OCI-LY7 (cell line): ENCODE results near the gene RAD51. TPM values are rescaled to one million over a fixed set of nuclear protein-coding genes. Genes with fewer than 3 reads are reported as not detected.
A peak's percentile ranks its signal among the peaks of the same experiment; 100 is the strongest.

Experiments
- BruUV-seq: library from RNA; stranded (reverse); fragments of 400-500 nt; replicated peaks from 2 replicates; lab custom pipeline; 2021; lab: Mats Ljungman, UMichigan
- CTCF ChIA-PET: fragments of 300-600 bp; sonication (Branson Sonifier 250); formaldehyde crosslinking; loops from one replicate; lab custom pipeline; 2022; ENCODE audit warnings: antibody characterized with exemption; ENCODE audit not compliant: unreplicated experiment; lab: Charles Lee
- POLR2A ChIA-PET: fragments of 300-600 bp; sonication (Branson Sonifier 250); formaldehyde crosslinking; loops from one replicate; lab custom pipeline; 2022; ENCODE audit warnings: antibody characterized with exemption; lab: Charles Lee
- DNase-seq: peaks from one replicate; pipeline ENCODE4 v3.0.0-alpha.2; 2015; ENCODE audit warnings: low spot score
- H2AFZ ChIP-seq: fragments of 200-600 bp; sonication (generic), shearing (Covaris generic); 2 replicates; pipeline ENCODE4 v1.6.1; 2014; ENCODE audit warnings: mild to moderate bottlenecking, antibody characterized with exemption, low read length, moderate library complexity
- H3K27ac ChIP-seq: fragments of 200-600 bp; sonication (generic); 2 replicates; pipeline ENCODE4 v1.5.1; 2014; ENCODE audit warnings: mixed run types, low read depth, mild to moderate bottlenecking, moderate library complexity, low read length, inconsistent platforms; ENCODE audit not compliant: poor library complexity, severe bottlenecking
- H3K36me3 ChIP-seq: fragments of 200-600 bp; sonication (generic); 2 replicates; pipeline ENCODE4 v1.6.1; 2014; ENCODE audit warnings: mild to moderate bottlenecking, antibody characterized with exemption, low read length, moderate library complexity, mixed read lengths; ENCODE audit not compliant: insufficient read depth
- H3K4me1 ChIP-seq: fragments of 200-600 bp; sonication (generic); 2 replicates; pipeline ENCODE4 v1.5.1; 2014; ENCODE audit warnings: mild to moderate bottlenecking, low read length; ENCODE audit not compliant: insufficient read depth, poor library complexity, severe bottlenecking
- H3K4me2 ChIP-seq: fragments of 200-600 bp; sonication (generic); 2 replicates; pipeline ENCODE4 v1.6.1; 2014; ENCODE audit warnings: mild to moderate bottlenecking, low read length
- H3K4me3 ChIP-seq: fragments of 200-600 bp; sonication (generic); 2 replicates; pipeline ENCODE4 v1.5.1; 2014; ENCODE audit warnings: mild to moderate bottlenecking, low read depth, low read length; ENCODE audit not compliant: poor library complexity, severe bottlenecking
- H3K79me2 ChIP-seq: fragments of 200-600 bp; sonication (generic); 2 replicates; pipeline ENCODE4 v1.6.1; 2016; ENCODE audit warnings: low read depth, mild to moderate bottlenecking, low read length, moderate library complexity, mixed read lengths; ENCODE audit not compliant: insufficient read depth
- H3K9me2 ChIP-seq: fragments of 200-600 bp; sonication (generic); 2 replicates; pipeline ENCODE4 v1.6.1; 2016; ENCODE audit warnings: mild to moderate bottlenecking, low read length, mixed read lengths; ENCODE audit not compliant: insufficient read depth
- H3K9me3 ChIP-seq: fragments of 200-600 bp; sonication (generic); 2 replicates; pipeline ENCODE4 v1.6.1; 2014; ENCODE audit warnings: mild to moderate bottlenecking, mixed run types, low read length, mixed read lengths
- H4K20me1 ChIP-seq: fragments of 200-600 bp; sonication (generic); 2 replicates; pipeline ENCODE4 v1.6.1; 2014; ENCODE audit warnings: mild to moderate bottlenecking, antibody characterized with exemption, low read length, moderate library complexity, mixed read lengths; ENCODE audit not compliant: insufficient read depth
- EZH2phosphoT487 ChIP-seq: fragments of 200-600 bp; sonication (generic); IDR thresholded peaks from 2 replicates; pipeline ENCODE4 v1.6.1; 2018; ENCODE audit warnings: low read depth, borderline replicate concordance, mild to moderate bottlenecking, mixed run types, antibody characterized with exemption, low read length, moderate library complexity, mixed read lengths
- intact Hi-C: fragments of 100-400 bp; cut with micrococcal nuclease; formaldehyde crosslinking; loops from one replicate; pipeline ENCODE4 v1.10.0; 2022; ENCODE audit not compliant: unreplicated experiment
- total RNA-seq, 2 experiments: library from RNA; depleted of rRNA in 1 of 2; stranded (reverse); fragments of >200 nt in 1 of 2; shearing (Covaris generic) in 1 of 2; gene quantifications; 2 replicates each; pipeline ENCODE4 v1.2.3, GENCODE V29; 2014 to 2022
- TF ChIP-seq, protein P1 (sequence below): fragments of 200-600 bp; sonication (generic); conservative IDR thresholded peaks from 2 replicates; pipeline ENCODE4 v1.5.1; 2014; ENCODE audit warnings: mild to moderate bottlenecking, antibody characterized with exemption, low read length, moderate library complexity, mixed read lengths

RAD51 gene
- total RNA-seq, 2 experiments from 2014 or later = 45.8 to 86.8 TPM

DNA sequence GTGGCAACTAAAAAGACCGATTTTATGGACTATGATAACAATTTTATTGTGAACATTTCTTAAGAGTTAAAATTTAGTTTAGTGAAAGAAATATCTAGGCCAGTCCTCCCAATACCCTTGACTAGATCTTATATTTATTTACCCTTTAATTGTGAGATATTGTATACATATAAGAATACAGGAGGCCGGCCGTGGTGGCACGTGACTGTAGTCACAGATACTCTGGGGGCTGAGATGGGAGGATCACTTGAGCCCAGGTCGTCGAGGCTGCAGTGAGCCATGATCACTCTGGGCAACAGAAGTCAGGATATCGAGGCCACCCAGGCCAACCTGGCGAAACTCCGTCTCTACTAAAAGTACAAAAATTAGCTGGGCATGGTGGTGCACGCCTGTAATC, 60.8 kb downstream of the RAD51 start:
- Histone ChIP-seq H3K9me2 (no peaks in the 10 kb centered on the region), H2AFZ (peak overlapping the region; percentile 67), H3K9me3 (no peaks in the 10 kb centered on the region), H3K4me2 (peak overlapping the region; percentile 95), H3K79me2 (peaks cover 29% of the 10 kb centered on the region), H3K4me3 (peak overlapping the region; percentile 85), H4K20me1 (no peaks in the 10 kb centered on the region), H3K4me1 (peaks cover 59% of the 10 kb centered on the region), H3K36me3 (peaks cover 23% of the 10 kb centered on the region), H3K27ac (peak overlapping the region; percentile 90)
- intact Hi-C loops = loop anchor here (1.0 to 2.0 kb wide), 4 partner anchors 8 to 51 kb away; partner anchors contain the start of genes C15orf62, DNAJC17, GCHFR and ZFYVE19
- CTCF ChIA-PET = no interaction called here
- no TSS peak for BruUV-seq
- POLR2A ChIA-PET = interaction anchor here (2.7 to 2.9 kb wide), 2 partner anchors 9 to 13 kb away, joined by 8 to 11 read pairs; partner anchors contain the start of gene C15orf62
- peak; percentile 56 for DNase-seq
- TF ChIP-seq EZH2phosphoT487 = no peak
- TF ChIP-seq, protein P1, sequence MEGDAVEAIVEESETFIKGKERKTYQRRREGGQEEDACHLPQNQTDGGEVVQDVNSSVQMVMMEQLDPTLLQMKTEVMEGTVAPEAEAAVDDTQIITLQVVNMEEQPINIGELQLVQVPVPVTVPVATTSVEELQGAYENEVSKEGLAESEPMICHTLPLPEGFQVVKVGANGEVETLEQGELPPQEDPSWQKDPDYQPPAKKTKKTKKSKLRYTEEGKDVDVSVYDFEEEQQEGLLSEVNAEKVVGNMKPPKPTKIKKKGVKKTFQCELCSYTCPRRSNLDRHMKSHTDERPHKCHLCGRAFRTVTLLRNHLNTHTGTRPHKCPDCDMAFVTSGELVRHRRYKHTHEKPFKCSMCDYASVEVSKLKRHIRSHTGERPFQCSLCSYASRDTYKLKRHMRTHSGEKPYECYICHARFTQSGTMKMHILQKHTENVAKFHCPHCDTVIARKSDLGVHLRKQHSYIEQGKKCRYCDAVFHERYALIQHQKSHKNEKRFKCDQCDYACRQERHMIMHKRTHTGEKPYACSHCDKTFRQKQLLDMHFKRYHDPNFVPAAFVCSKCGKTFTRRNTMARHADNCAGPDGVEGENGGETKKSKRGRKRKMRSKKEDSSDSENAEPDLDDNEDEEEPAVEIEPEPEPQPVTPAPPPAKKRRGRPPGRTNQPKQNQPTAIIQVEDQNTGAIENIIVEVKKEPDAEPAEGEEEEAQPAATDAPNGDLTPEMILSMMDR = no peak

DNA sequence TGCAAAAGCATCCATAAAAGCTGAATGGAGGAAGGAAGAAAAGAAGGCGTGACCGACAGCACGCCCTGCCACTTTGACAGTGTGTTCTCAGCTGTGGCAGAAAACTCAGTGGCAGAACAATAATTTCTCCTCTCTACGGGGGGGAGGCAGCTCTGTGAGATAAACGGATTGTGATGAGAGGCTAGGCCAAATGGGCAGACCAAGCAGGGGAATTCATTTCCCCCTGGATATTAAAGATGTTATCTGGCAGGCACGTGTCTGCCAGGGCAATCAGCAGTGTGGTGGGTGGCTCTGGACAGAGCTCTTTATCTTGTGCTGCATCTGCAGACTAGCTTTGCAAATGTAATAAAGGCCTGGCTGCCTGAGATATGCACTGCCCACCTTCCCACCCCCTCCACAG, 62.0 kb downstream of the RAD51 start:
- peak overlapping the region; percentile 67; the same call in 1 of the 2 replicates for H2AFZ ChIP-seq
- H3K4me3 ChIP-seq = no peak overlapping the region
- peaks cover 12% of the 10 kb centered on the region; the same call in 1 of the 2 replicates for H3K36me3 ChIP-seq
- peaks cover 26% of the 10 kb centered on the region for H3K79me2 ChIP-seq
- intact Hi-C loops = no loop called here
- peaks cover 62% of the 10 kb centered on the region for H3K4me1 ChIP-seq
- POLR2A ChIA-PET = interaction anchor here (0.6 to 2.9 kb wide), 4 partner anchors 8 to 167 kb away, joined by 3 to 11 read pairs (median 6); partner anchors contain the start of gene C15orf62
- H3K9me3 ChIP-seq = no peaks in the 10 kb centered on the region
- CTCF ChIA-PET = interaction anchor here (1.3 kb wide), 1 partner anchor 12 kb away, joined by 5 read pairs; the partner anchor contains the start of gene C15orf62
- DNase-seq = no peak
- H3K27ac ChIP-seq = peak overlapping the region; percentile 21
- TF ChIP-seq EZH2phosphoT487 = no peak
- TF ChIP-seq, protein P1 = no peak
- H3K9me2 ChIP-seq = no peaks in the 10 kb centered on the region
- no peak overlapping the region for H3K4me2 ChIP-seq
- BruUV-seq = no TSS peak
- no peaks in the 10 kb centered on the region for H4K20me1 ChIP-seq

DNA sequence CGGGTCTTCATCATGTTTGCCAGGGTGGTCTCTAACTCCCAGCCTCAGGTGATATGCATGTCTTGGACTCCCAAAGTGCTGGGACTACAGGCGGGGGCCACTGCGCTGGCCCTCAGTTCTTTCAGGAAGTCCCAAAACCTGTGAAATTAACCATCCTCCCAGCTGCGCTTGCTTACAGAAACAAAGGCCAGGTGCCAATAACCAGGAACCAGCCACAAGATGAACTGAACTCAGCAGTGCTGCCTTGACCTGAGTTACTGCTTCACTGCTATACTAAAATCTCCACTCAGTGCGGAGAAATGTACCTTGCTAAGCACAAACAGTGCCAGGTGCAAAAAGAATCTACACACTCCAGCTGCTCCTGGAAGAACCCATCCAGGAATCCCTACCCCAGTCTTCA, 65.0 kb downstream of the RAD51 start:
- intact Hi-C loops = no loop called here
- no peaks in the 10 kb centered on the region for H3K9me2 ChIP-seq
- DNase-seq = peak; percentile 68
- BruUV-seq = no TSS peak
- TF ChIP-seq EZH2phosphoT487 = no peak
- no peaks in the 10 kb centered on the region for H4K20me1 ChIP-seq
- H3K79me2 ChIP-seq = peaks cover 2% of the 10 kb centered on the region; the same call in 1 of the 2 replicates
- peak overlapping the region; percentile 49 for H3K27ac ChIP-seq
- no peaks in the 10 kb centered on the region for H3K9me3 ChIP-seq
- no peak overlapping the region for H3K4me3 ChIP-seq
- H3K4me2 ChIP-seq = peak overlapping the region; percentile 47
- H2AFZ ChIP-seq = peak overlapping the region; percentile 59
- POLR2A ChIA-PET = interaction anchor here (1.3 kb wide), 1 partner anchor 9 kb away, joined by 3 read pairs; no protein-coding TSS in a partner anchor
- CTCF ChIA-PET = no interaction called here
- H3K4me1 ChIP-seq = peaks cover 54% of the 10 kb centered on the region
- H3K36me3 ChIP-seq = no peaks in the 10 kb centered on the region
